K562 treated with DMSO at 1 percent for 48 hours (cell line): ENCODE data around the gene SPAG17. TPM values are rescaled to one million over a fixed set of nuclear protein-coding genes. Genes with fewer than 3 reads are reported as not detected.

ENCODE experiments used
- total RNA-seq: library from RNA; unstranded; fragments of 300-600 nt; gene quantifications from 2 replicates; pipeline ENCODE4 v1.2.3, GENCODE V29; 2022; ENCODE audit warnings: low replicate concordance; ENCODE audit errors: extremely low read depth

SPAG17 gene
- not detected in 2 replicates for total RNA-seq

GRCh38 chr1:118185084-118185832 lies at the start of gene SPAG17:
SPAG17 (minus strand) TSS chr1:118185228; CDS start chr1:118185157, 71 bp downstream.

DNA sequence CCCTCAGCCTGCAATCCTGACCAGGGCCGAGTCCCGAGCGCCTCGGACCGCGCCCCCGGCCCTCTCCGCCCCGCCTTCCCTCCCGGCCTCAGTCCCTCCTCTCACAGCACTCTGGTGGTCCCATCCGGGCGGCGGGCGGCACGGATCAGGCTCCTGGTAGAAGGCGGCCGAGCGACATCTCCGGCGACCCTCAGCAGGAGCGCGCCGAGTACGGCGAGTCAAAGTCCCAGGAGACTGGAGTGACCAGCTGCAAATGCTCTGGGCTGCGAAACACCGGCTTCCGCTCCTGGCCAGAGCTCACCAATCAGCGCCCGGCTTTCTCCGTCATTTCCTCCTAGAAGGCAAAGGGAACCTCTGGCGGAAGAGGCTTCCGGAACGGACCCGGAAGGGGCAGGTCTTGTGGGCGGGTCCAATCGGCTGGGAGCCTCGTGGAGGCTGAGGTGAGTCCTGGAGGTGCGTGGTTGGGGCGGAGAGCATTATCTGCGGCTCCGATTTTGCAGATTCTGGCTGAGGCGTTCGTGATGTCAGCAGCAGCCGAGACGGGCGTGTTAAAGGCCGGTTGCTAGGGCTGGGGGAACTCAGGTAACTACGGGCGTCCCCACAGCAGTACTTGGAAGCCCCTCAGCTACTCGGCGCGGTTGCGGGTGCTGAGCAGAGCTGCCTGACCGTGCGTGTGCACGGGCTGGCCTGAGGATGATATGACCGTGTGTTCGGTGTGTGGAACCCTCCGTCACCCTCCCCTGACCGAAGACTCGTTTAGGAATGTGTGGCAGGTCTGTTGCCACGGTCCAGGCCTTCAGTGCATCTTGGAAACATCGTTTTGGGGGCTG lies 255.5 kb downstream of the SPAG17 start, which contains the start of the genes GDAP2 and WDR3:
TSS of gene GDAP2 (minus strand) at position 279 of the 830 bp plus-strand sequence. CDS start 9,264 bp downstream, outside the sequence.
TSS of gene WDR3 (plus strand) at position 397 of the 830 bp plus-strand sequence. CDS start 3,581 bp downstream, outside the sequence.

